NCI-H146 treated with DMSO at 0.1 percent for 48 hours (cell line): Measurements from ENCODE around the gene SIX2.

Source experiments
- DNase-seq: peaks from one replicate; lab custom pipeline; 2025; ENCODE audit not compliant: unreplicated experiment; lab: John Stamatoyannopoulos, UW

SIX2 gene

GRCh38 chr2:45024097-45024496, 14.8 kb upstream of the SIX2 start:
- DNase-seq, result no peak

- no peak for DNase-seq
Measured at GRCh38 chr2:45020439-45020838, 11.2 kb upstream of the SIX2 start.

GRCh38 chr2:45018023-45018422, 8.8 kb upstream of the SIX2 start:
- DNase-seq, result no peak

GRCh38 chr2:45014831-45015230, 5.6 kb upstream of the SIX2 start:
- no peak for DNase-seq

- DNase-seq, result no peak
Measured at GRCh38 chr2:45014016-45014702, 4.9 kb upstream of the SIX2 start.

GRCh38 chr2:45013229-45014015, 4.2 kb upstream of the SIX2 start:
- DNase-seq, result no peak

- DNase-seq, result no peak
Measured at GRCh38 chr2:45012733-45013132, 3.5 kb upstream of the SIX2 start.

GRCh38 chr2:45011621-45012602, 2.7 kb upstream of the SIX2 start:
- DNase-seq, result no peak

GRCh38 chr2:45011121-45011520, 1.9 kb upstream of the SIX2 start:
- DNase-seq, result no peak

- no peak for DNase-seq
Measured at GRCh38 chr2:45010702-45011012, 1.4 kb upstream of the SIX2 start.

GRCh38 chr2:45009928-45010701, 863 bp upstream of the SIX2 start:
- no peak for DNase-seq

- DNase-seq, result no peak
Measured at GRCh38 chr2:45008296-45009129, 739 bp downstream of the SIX2 start.

- DNase-seq, result no peak
Measured at GRCh38 chr2:45007961-45008295, 1.3 kb downstream of the SIX2 start.

GRCh38 chr2:45006942-45007287, 2.3 kb downstream of the SIX2 start:
- DNase-seq, result no peak

- no peak for DNase-seq
Measured at GRCh38 chr2:45006041-45006941, 3.0 kb downstream of the SIX2 start.

- no peak for DNase-seq
Measured at GRCh38 chr2:45005261-45006002, 3.8 kb downstream of the SIX2 start.

GRCh38 chr2:45004562-45005191, 4.6 kb downstream of the SIX2 start:
- DNase-seq, result no peak
